ENCODE measurements around the gene FCN2.

FCN2 gene

DNA sequence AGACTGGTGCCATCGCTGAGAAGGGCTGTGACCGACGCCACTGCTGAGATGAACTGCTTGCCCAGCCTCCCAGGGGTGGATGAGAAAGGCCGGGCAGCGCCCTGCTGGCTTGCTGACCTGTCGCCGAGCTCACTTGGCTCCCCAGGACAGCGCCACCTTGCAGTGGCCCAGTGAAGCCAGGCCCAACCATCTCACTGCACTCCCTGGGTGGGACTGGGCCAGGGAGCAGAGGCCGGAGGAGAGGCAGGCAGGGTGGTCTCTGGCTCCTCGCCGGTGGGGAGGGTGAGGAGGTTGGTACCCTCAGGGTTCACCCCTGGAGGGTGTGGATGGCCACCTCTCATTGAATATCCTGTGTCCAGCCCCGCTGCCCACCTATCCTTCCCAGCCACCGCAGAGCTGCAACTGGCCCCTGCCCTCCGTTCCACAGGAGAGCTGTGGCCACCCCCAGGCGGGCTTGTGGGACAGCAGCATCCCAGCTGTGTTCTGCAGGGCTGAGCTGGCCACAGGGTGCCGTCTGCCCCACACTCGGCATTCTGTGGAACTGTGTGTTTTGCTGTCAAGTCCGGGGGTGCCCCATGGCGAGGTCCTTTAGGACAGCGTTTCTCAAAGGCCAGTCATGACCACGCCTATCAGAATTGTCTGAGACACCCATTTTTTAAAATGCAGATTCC lies 41.0 kb upstream of the FCN2 start:
- TF ChIP-seq, protein P1, sequence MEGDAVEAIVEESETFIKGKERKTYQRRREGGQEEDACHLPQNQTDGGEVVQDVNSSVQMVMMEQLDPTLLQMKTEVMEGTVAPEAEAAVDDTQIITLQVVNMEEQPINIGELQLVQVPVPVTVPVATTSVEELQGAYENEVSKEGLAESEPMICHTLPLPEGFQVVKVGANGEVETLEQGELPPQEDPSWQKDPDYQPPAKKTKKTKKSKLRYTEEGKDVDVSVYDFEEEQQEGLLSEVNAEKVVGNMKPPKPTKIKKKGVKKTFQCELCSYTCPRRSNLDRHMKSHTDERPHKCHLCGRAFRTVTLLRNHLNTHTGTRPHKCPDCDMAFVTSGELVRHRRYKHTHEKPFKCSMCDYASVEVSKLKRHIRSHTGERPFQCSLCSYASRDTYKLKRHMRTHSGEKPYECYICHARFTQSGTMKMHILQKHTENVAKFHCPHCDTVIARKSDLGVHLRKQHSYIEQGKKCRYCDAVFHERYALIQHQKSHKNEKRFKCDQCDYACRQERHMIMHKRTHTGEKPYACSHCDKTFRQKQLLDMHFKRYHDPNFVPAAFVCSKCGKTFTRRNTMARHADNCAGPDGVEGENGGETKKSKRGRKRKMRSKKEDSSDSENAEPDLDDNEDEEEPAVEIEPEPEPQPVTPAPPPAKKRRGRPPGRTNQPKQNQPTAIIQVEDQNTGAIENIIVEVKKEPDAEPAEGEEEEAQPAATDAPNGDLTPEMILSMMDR (conservative IDR thresholded peaks at IDR 0.05; ENCODE audit: low read depth) = no peak
- ChIA-PET POLR2A (ENCODE audit: low non-redundant PET) (no interaction called here), CTCF (no interaction called here)
- no peak overlapping the region for H3K27ac ChIP-seq
- no peak for DNase-seq (ENCODE audit: low spot score)

DNA sequence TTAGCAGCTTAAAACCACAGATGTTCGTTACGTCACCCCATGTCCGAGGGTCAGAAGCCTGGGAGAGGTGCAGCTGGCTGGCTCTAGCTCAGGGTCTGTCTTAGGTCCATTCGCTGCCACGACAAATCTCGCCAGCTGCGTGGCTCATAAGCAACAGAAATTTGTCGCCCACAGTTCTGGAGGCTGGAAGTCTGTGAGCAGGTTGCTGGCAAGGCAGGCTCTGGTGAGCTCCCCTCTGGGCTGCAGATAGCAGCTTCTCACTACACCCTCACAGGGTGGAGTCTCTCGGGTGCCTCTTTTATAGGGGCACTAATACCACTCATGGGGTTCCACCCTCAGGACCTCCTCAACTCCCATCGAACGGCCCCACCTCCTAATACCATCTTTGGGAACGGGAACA lies 40.1 kb upstream of the FCN2 start:
- TF ChIP-seq, protein P1 (conservative IDR thresholded peaks at IDR 0.05; ENCODE audit: low read depth) = no peak
- peak overlapping the region; percentile 44 for H3K27ac ChIP-seq
- CTCF ChIA-PET = interaction anchor here (0.6 kb wide), 2 partner anchors 128 to 377 kb away, joined by 4 read pairs; no protein-coding TSS in a partner anchor
- no peak for DNase-seq (ENCODE audit: low spot score)
- POLR2A ChIA-PET (ENCODE audit: low non-redundant PET) = interaction anchor here (0.6 kb wide), 1 partner anchor 18 kb away, joined by 5 read pairs; no protein-coding TSS in a partner anchor

- peak overlapping the region; percentile 44 for H3K27ac ChIP-seq
- no peak for DNase-seq (ENCODE audit: low spot score)
- ChIA-PET CTCF (interaction anchor here (0.7 kb wide), 1 partner anchor 548 kb away, joined by 3 read pairs; no protein-coding TSS in a partner anchor), POLR2A (ENCODE audit: low non-redundant PET) (no interaction called here)
- TF ChIP-seq, protein P1 (conservative IDR thresholded peaks at IDR 0.05; ENCODE audit: low read depth) = no peak
Observed at GRCh38 chr9:134841180-134841904, 39.3 kb upstream of the FCN2 start.

DNA sequence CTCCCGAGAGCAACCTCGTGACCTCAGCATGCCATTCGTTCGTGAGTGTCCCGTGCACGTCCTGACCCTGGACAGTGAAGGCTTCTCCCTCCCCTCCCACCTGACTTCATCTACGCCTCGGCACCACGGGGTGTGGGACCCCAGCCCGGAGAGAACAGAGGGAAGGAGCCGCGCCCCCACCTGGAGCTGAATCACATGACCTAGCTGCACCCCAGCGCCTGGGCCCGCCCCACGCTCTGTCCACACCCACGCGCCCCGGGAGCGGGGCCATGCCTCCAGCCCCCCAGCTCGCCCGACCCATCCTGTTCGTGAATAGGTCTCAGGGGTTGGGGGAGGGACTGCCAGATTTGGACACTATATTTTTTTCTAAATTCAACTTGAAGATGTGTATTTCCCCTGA lies 38.3 kb upstream of the FCN2 start:
- DNase-seq (ENCODE audit: low spot score) = no peak
- ChIA-PET POLR2A (ENCODE audit: low non-redundant PET) (no interaction called here), CTCF (interaction anchor here (0.7 kb wide), 1 partner anchor 15 kb away, joined by 3 read pairs; no protein-coding TSS in a partner anchor)
- TF ChIP-seq, protein P1 (conservative IDR thresholded peaks at IDR 0.05; ENCODE audit: low read depth) = no peak
- peak overlapping the region; percentile 44 for H3K27ac ChIP-seq

DNA sequence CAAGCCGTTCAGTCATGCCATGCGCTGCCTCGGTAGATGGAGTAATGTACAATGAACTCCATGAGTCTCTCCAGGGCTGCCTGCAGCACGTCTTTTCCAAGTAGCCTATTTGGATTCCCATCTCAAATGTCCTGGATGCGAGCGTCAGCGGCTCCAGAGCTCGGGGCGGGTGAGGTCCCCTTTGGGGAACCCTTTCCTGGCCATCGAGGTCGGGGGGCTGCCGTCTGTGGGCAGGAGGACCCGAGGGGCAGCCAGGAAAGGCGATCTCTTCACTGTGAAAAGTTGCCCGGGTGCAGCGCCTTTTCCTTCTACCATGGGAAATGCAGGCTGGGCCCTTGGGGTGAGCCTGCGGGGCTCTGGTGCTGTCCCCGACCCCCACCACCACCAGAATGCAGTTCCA lies 36.9 kb upstream of the FCN2 start:
- H3K27ac ChIP-seq = peak overlapping the region; percentile 5; the same call in 1 of the 2 replicates
- POLR2A ChIA-PET (ENCODE audit: low non-redundant PET) = no interaction called here
- CTCF ChIA-PET = no interaction called here
- TF ChIP-seq, protein P1 (conservative IDR thresholded peaks at IDR 0.05; ENCODE audit: low read depth) = no peak
- DNase-seq (ENCODE audit: low spot score) = no peak

DNA sequence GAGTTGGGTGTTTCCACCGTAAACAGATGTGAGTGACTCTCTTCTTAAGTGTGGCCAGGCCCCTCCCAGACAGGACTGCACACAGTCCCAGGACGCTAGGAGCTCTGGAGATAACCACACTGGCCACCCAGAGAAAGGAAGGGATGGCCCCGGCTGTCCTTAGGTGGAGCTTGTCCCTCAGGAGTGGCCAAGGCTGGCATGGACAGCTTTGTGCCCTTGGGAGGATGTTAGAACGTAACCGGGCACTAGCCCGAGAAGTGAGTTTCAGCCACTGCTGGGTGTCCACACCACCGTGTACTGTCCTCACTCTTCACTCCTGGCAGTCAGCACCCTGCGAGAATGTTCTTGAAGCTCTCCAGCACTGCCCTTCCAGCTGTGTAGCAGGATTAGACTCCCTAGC lies 35.8 kb upstream of the FCN2 start:
- DNase-seq (ENCODE audit: low spot score) = no peak
- peak overlapping the region; percentile 5; the same call in 1 of the 2 replicates for H3K27ac ChIP-seq
- ChIA-PET POLR2A (ENCODE audit: low non-redundant PET) (no interaction called here), CTCF (no interaction called here)
- TF ChIP-seq, protein P1 (conservative IDR thresholded peaks at IDR 0.05; ENCODE audit: low read depth) = no peak
